IPS-18a (cell line): ENCODE data around the gene OR56A1.

Source experiments
- H3K27ac ChIP-seq: one replicate; pipeline ENCODE4 v1.5.1; 2013; ENCODE audit warnings: low read length
- H3K27me3 ChIP-seq: one replicate; pipeline ENCODE4 v1.6.1; 2013; ENCODE audit warnings: mild to moderate bottlenecking, low read length; ENCODE audit not compliant: control insufficient read depth, insufficient read depth
- H3K36me3 ChIP-seq: one replicate; pipeline ENCODE4 v1.6.1; 2013; ENCODE audit warnings: low read depth, low read length; ENCODE audit not compliant: control insufficient read depth
- H3K4me1 ChIP-seq: one replicate; pipeline ENCODE4 v1.6.1; 2013; ENCODE audit warnings: low read depth, low read length; ENCODE audit not compliant: control insufficient read depth
- H3K4me3 ChIP-seq: one replicate; pipeline ENCODE4 v1.5.1; 2013; ENCODE audit warnings: low read length
- H3K9ac ChIP-seq: one replicate; pipeline ENCODE4 v1.6.1; 2013; ENCODE audit warnings: mild to moderate bottlenecking, low read length, moderate library complexity
- H3K9me3 ChIP-seq: one replicate; pipeline ENCODE4 v1.6.1; 2013; ENCODE audit warnings: low read depth, low read length; ENCODE audit not compliant: control insufficient read depth

Gene OR56A1

GRCh38 chr11:5983443-5983842 is 47.1 kb downstream of the OR56A1 start:
- no peak overlapping the region for H3K27ac ChIP-seq
- no peaks in the 10 kb centered on the region for H3K4me1 ChIP-seq
- no peak overlapping the region for H3K9ac ChIP-seq
- H3K27me3 ChIP-seq = no peaks in the 10 kb centered on the region
- no peak overlapping the region for H3K4me3 ChIP-seq
- no peaks in the 10 kb centered on the region for H3K36me3 ChIP-seq
- no peaks in the 10 kb centered on the region for H3K9me3 ChIP-seq

- no peak overlapping the region for H3K9ac ChIP-seq
- H3K4me1 ChIP-seq = no peaks in the 10 kb centered on the region
- no peaks in the 10 kb centered on the region for H3K27me3 ChIP-seq
- H3K9me3 ChIP-seq = no peaks in the 10 kb centered on the region
- H3K36me3 ChIP-seq = no peaks in the 10 kb centered on the region
- H3K27ac ChIP-seq = no peak overlapping the region
- H3K4me3 ChIP-seq = no peak overlapping the region
Measured at GRCh38 chr11:5973530-5973929, 57.0 kb downstream of the OR56A1 start.
